AG04449 (cell line): ENCODE measurements around the gene UFC1.

ENCODE experiments used
- CTCF ChIA-PET: fragments of 350-600 bp; formaldehyde crosslinking; extraction: SDS; loops from one replicate; lab custom pipeline; 2021; ENCODE audit warnings: antibody characterized with exemption; lab: Yijun Ruan, JAX
- POLR2A ChIA-PET: fragments of 400-600, 350-600 bp; formaldehyde crosslinking; extraction: SDS; loops from one replicate; lab custom pipeline; 2020; ENCODE audit warnings: antibody characterized with exemption, inconsistent platforms; lab: Yijun Ruan, JAX
- DNase-seq: peaks from one replicate; pipeline ENCODE4 v3.0.0-alpha.2; 2010; ENCODE audit warnings: low read depth, low spot score
- H3K4me3 ChIP-seq: 2 replicates; pipeline ENCODE4 v1.5.1; 2011; ENCODE audit warnings: low read depth, mild to moderate bottlenecking, control low read depth, low read length
- CTCF ChIP-seq: IDR thresholded peaks from one replicate; pipeline ENCODE4 v1.5.1; 2011; ENCODE audit warnings: mild to moderate bottlenecking, moderate library complexity, low read length, control low read depth, inconsistent platforms; ENCODE audit not compliant: insufficient read depth; ENCODE audit errors: missing control alignments

Gene UFC1

GRCh38 chr1:161200421-161200991 is 46.7 kb downstream of the UFC1 start:
- TF ChIP-seq CTCF = no peak
- ChIA-PET CTCF (interaction anchor here (1.0 to 26.1 kb wide), 4 partner anchors 8 to 180 kb away, joined by 4 to 758 read pairs (median 26); partner anchors contain the start of genes APOA2, FCER1G and TOMM40L), POLR2A (interaction anchor here (1.0 kb wide), 1 partner anchor 68 kb away, joined by 3 read pairs; the partner anchor contains the start of gene DEDD)
- DNase-seq = no peak
- no peak overlapping the region for H3K4me3 ChIP-seq

GRCh38 chr1:161200992-161201835 is 47.4 kb downstream of the UFC1 start:
- no peak for DNase-seq
- ChIA-PET POLR2A (interaction anchor here (0.7 to 2.3 kb wide), 7 partner anchors 15 to 112 kb away, joined by 3 to 13 read pairs (median 3); partner anchors contain the start of genes DEDD and SDHC), CTCF (interaction anchor here (1.0 to 26.1 kb wide), 9 partner anchors 9 to 188 kb away, joined by 3 to 758 read pairs (median 5); partner anchors contain the start of genes APOA2, B4GALT3, FCER1G and TOMM40L)
- peak overlapping the region; percentile 57 for H3K4me3 ChIP-seq
- no peak for TF ChIP-seq CTCF

GRCh38 chr1:161201836-161202712 is 48.3 kb downstream of the UFC1 start, which contains the start of gene NDUFS2:
Gene NDUFS2, plus strand, starts transcription at chr1:161202367. Its CDS starts 19 bp downstream, at chr1:161202386.
- peak; percentile 95 for DNase-seq
- ChIA-PET POLR2A (interaction anchor here (0.7 to 2.3 kb wide), 8 partner anchors 15 to 188 kb away, joined by 3 to 13 read pairs (median 3); partner anchors contain the start of genes APOA2 and SDHC), CTCF (interaction anchor here (0.8 to 26.1 kb wide), 14 partner anchors 10 to 187 kb away, joined by 3 to 758 read pairs (median 4); partner anchors contain the start of genes APOA2, B4GALT3, FCER1G and PPOX)
- peak; percentile 47 for TF ChIP-seq CTCF
- peak within 1 kb of the TSS; percentile 95 for H3K4me3 ChIP-seq

- CTCF ChIA-PET = interaction anchor here (0.9 to 26.1 kb wide), 5 partner anchors 13 to 174 kb away, joined by 3 to 758 read pairs (median 46); partner anchors contain the start of genes APOA2, FCER1G and TOMM40L
- DNase-seq = no peak
- POLR2A ChIA-PET = interaction anchor here (0.5 kb wide), 1 partner anchor 486 kb away, joined by 3 read pairs; no protein-coding TSS in a partner anchor
- H3K4me3 ChIP-seq = no peak overlapping the region
- TF ChIP-seq CTCF = no peak
Observed at GRCh38 chr1:161206411-161207140, 52.8 kb downstream of the UFC1 start.

GRCh38 chr1:161207173-161207572 is 53.4 kb downstream of the UFC1 start:
- POLR2A ChIA-PET = no interaction called here
- TF ChIP-seq CTCF = no peak
- CTCF ChIA-PET = interaction anchor here (0.9 to 26.1 kb wide), 4 partner anchors 12 to 174 kb away, joined by 3 to 758 read pairs (median 58); partner anchors contain the start of genes APOA2, FCER1G and TOMM40L
- no peak overlapping the region for H3K4me3 ChIP-seq
- no peak for DNase-seq
